Measurements from ENCODE around the gene SPTY2D1.
"Not testable (repeated sequence)": the region's sequence is repeated elsewhere in the genome, so short reads cannot be mapped to it uniquely, and the experiment has no call there.

SPTY2D1 gene

GRCh38 chr11:18634140-18635032 is at the start of gene SPTY2D1:
Gene SPTY2D1 (minus strand): TSS chr11:18634342. CDS start chr11:18634257, 85 bp downstream.
- DNase-seq, result peak; percentile 98

DNA sequence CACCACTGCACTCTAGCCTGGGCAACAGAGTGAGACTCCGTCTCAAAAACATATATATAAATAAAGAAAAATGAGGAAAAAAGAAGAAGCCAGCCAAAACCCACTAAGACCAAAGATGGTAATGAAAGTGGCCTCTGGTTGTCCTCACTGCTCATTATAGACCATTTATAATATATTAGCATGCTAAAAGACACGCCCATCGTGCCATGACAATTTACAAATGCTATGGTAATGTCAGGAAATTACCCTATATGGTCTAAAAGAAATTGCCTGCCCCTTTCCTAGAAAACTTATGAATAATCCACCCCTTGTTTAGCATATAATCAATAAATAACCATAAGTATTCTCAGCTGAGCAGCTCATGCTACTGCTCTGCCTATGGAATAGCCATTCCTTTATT is 48.3 kb upstream of the SPTY2D1 start:
- no peak for DNase-seq

DNA sequence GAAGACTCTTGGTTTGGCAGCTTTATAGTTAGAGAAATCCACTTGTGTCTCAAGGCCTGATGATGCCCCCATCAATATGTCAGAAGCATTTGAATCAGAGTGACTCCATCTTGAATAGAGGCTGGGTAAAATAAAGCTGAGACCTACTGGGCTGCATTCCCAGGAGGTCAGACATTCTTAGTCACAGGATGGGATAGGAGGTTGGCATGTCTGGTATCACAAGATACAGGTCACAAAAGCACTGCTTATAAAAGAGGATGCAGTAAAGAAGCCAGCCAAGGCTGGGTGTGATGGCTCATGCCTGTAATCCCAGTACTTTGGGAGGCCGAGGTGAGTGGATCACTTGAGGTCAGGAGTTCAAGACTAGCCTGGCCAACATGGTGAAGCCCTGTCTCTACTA is 47.8 kb upstream of the SPTY2D1 start:
- DNase-seq, result not testable (repeated sequence)

GRCh38 chr11:18677560-18677959 is 43.4 kb upstream of the SPTY2D1 start:
- no peak for DNase-seq

GRCh38 chr11:18676803-18677202 is 42.7 kb upstream of the SPTY2D1 start:
- no peak for DNase-seq

- DNase-seq, result not testable (repeated sequence)
These were observed 38.1 kb upstream of the SPTY2D1 start for GRCh38 chr11:18672209-18672608.

DNA sequence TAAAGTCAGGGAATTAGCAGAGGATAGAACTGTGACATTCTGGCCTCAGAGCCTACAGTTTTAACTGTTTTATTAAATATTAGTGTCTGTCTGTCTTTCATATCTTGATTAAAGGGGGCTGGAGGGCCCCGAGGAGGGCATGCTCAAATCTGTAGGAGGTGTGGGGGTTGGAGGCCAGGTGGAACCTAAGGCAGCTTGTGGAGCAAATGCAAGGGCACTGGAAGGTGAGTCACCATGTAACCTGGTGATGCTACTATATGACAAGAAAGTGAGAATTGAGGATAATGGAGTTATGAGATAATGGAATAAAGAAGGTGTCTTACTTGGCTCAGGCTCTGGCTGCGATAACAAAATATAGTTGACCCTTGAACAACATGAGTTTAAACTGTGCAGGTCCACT is 37.1 kb upstream of the SPTY2D1 start:
- DNase-seq, result no peak

DNA sequence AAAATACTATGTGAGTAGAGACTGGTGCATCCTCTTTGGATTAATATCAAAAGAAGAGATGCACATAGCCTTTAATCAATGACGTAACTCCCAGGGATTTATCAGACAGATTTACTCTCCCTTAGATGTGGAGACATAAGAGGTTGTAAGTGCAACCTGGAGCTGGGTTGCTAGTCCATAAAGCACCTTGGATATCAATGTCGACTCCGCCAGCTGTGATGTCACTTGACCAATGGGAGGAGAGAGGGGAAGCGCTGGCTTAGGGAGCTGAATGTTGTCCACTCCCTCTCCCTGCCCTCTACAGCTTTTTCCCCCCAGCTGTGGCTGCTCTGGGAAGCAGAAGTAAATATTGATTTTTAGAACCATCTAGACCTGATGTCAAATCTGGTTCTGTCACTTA is 35.6 kb upstream of the SPTY2D1 start:
- no peak for DNase-seq

DNA sequence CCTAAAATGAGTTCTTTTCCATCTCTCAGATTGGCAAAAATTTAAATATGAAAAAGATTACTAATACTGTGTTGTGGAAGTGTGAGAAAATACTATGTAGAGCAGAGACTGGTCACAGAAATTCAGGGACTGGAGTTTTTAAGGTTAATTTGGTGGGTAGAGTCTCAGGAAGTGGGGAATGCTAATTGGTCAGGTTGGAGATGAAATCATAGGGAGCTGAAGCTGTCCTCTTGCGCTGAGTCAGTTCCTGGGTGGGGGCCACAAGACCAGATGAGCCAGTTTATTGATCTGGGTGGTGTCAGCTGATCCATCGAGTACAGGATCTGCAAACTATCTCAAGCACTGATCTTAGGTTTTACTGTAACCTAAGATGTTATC is 35.1 kb upstream of the SPTY2D1 start:
- DNase-seq, result no peak

DNA sequence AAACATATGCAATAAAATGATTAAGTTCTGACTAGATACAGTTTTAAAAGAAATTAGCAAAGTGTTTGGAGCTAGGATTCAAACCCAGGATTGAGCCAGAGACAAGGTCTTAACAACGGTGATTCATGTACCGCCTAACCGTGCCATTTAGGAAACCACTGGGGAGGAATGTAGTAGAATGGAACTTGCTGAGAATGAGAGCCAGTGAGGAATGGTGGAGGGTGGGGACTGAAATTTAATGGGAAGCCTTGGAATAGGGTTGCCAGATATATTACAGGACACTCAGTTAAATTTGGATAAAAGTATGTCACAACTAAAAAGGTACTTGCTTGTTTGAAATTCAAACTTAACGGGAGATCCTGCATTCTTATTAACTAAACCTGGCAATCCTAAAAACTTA is 34.0 kb upstream of the SPTY2D1 start:
- no peak for DNase-seq

- not testable (repeated sequence) for DNase-seq
These were observed 31.3 kb upstream of the SPTY2D1 start for GRCh38 chr11:18665353-18665872.

GRCh38 chr11:18657673-18658072 is 23.5 kb upstream of the SPTY2D1 start:
- DNase-seq, result no peak

- peak; percentile 17 for DNase-seq
These were observed 16.9 kb upstream of the SPTY2D1 start for GRCh38 chr11:18650859-18651557.

- no peak for DNase-seq
These were observed 16.2 kb upstream of the SPTY2D1 start for GRCh38 chr11:18650353-18650752.

- DNase-seq, result not testable (repeated sequence)
These were observed 8.9 kb upstream of the SPTY2D1 start for GRCh38 chr11:18643034-18643433.

DNA sequence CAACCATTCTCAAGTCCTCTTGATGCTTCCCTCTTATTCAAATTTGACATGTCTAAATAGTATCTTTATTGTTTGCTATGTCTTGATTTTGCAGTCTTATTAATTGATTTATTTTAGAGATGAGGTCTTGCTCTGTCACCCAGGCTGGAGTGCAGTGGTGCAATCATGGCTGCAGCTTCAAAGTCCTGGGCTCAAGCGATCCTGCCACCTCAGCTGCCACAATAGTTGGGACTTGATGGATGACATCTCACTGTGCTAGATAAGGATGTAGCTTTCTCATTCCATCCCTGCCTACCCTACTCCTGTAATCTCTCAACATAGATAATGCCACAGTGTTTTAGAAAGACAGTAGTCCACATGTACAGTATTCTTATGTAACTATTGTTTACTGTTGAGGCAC is 7.5 kb upstream of the SPTY2D1 start:
- DNase-seq, result no peak

DNA sequence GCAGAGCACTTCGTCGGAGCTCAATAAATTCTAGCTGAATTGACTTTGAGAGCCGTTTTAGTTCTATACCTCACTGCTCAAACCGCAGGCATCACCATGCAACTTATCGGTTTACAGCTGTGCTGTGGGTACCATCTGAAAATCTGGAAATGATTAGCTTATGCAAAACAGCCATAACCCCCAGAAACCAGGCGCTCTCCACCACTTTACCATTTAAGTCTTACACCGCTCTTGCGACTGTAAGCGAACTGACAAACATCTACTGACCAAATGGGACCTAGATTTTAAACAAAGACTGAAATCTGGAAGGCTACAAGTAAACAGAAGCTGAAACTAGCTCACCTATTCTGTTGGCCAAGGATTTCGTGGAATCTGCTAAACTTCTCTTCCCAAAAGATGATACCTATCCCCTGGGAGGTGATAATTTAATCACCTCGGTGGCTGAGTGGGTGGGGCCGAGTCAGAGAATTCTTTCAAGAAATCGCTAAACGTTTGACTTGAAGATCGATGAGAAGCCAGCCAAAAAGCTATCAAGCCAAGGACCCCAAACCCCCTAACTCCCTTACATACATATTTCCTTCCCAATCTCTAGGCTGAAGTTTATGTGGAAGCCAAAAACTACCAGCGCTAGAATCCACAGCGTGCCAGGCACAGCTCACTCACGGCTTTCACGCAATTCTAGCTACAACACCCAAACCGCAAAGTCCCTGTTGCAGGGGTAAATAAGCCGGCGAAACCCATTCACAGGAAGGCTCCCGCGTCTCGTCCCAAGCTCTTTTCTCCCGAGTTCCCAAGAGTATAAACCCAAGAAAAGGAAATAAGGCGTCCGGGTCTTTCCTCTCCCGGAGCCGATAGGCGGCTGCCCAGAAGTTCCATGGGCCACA is 644 bp downstream of the SPTY2D1 start:
- no peak for DNase-seq

DNA sequence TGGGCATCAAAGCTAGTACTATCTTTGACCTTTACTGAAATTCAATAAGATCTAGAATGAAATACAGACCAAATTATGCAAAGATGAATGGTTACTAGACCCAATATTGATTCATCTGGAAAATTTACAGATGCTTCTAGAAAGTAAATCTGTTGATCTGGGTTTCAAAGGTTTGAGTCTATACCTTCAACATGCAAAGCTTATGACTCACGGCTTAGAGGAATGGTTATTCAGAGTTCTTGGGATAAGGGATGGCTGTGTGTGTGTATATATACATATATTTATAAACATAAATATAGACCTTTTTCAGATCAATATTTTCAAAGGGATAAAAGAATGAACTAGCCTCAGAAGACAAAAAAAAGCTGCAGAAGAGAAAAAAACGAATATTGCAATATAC is 1.3 kb downstream of the SPTY2D1 start:
- no peak for DNase-seq

DNA sequence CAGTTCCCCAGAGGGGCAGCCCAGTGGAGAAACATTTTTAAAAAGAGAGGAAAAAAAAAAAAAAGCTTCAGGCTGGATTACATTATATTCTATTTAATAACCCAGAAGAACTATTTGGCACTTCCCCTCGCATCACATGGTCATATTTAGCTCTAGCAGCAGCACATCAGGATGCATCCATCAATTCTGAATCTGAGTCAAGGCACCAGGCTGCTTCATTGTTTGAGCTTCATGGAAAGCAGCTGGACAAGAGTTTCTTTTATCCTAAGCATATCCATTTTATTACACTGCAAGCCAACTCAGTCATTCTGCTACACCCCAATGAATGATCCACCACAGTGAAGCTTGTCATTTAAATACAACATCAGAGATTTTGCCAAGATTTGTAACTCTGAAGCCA is 10.0 kb downstream of the SPTY2D1 start:
- no peak for DNase-seq

DNA sequence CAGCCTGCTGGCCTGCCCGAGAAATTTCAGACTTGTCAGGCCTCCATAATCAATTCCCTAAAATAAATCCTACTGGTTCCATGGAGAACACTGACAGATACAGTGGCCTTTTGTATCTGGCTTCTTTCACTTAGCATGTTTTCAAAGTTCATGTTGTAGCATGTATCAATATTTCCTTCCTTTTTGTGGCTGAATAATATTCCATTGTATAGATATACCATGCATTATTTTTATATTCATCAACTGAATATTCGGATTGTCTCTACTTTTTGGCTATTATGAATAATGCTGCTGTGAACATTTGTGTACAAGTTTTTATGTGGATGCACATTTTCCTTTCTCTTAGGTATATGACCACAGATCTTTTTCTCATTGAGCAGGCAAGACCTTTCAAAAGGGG is 10.4 kb downstream of the SPTY2D1 start:
- DNase-seq, result no peak

- no peak for DNase-seq
These were observed 15.7 kb downstream of the SPTY2D1 start for GRCh38 chr11:18618342-18619025.

- DNase-seq, result no peak
These were observed 16.3 kb downstream of the SPTY2D1 start for GRCh38 chr11:18617688-18618341.
